Astrocyte (in vitro differentiated cells and primary cell): ENCODE data around the gene BRS3. TPM values are rescaled to one million over a fixed set of nuclear protein-coding genes. Genes with fewer than 3 reads are reported as not detected.

Experiments
- DNase-seq: peaks from one replicate; pipeline ENCODE4 v3.0.0-alpha.2; 2010; ENCODE audit warnings: low read depth
- FAIRE-seq: peaks from 2 replicates; lab custom pipeline; 2011; peaks lifted over from hg19 to GRCh38; lab: Jason Lieb, UNC
- H2AFZ ChIP-seq: 2 replicates; pipeline ENCODE4 v1.6.0; 2012; ENCODE audit warnings: low read depth, low read length, inconsistent platforms
- H3K27ac ChIP-seq: 2 replicates; pipeline ENCODE4 v1.5.1; 2011; ENCODE audit warnings: low read depth, low read length, inconsistent platforms
- H3K27me3 ChIP-seq: 2 replicates; pipeline ENCODE4 v1.6.0; 2011; ENCODE audit warnings: low read length, inconsistent platforms; ENCODE audit not compliant: insufficient read depth
- H3K36me3 ChIP-seq: 2 replicates; pipeline ENCODE4 v1.5.1; 2011; ENCODE audit warnings: low read length, inconsistent platforms; ENCODE audit not compliant: insufficient read depth
- H3K4me1 ChIP-seq: 2 replicates; pipeline ENCODE4 v1.5.1; 2011; ENCODE audit warnings: low read length, inconsistent platforms; ENCODE audit not compliant: insufficient read depth
- H3K4me2 ChIP-seq: 2 replicates; pipeline ENCODE4 v1.6.0; 2012; ENCODE audit warnings: low read length, inconsistent platforms
- H3K4me3 ChIP-seq: 2 replicates; pipeline ENCODE4 v1.5.1; 2011; ENCODE audit warnings: low read depth, mild to moderate bottlenecking, low read length, inconsistent platforms; ENCODE audit not compliant: insufficient read depth
- H3K79me2 ChIP-seq: 2 replicates; pipeline ENCODE4 v1.6.0; 2012; ENCODE audit warnings: mild to moderate bottlenecking, low read length, inconsistent platforms; ENCODE audit not compliant: insufficient read depth
- H3K9ac ChIP-seq: 2 replicates; pipeline ENCODE4 v1.6.0; 2012; ENCODE audit warnings: mild to moderate bottlenecking, low read length, inconsistent platforms
- H3K9me3 ChIP-seq: 2 replicates; pipeline ENCODE4 v1.5.1; 2012; ENCODE audit warnings: low read depth, mild to moderate bottlenecking, low read length, inconsistent platforms; ENCODE audit not compliant: insufficient read depth
- H4K20me1 ChIP-seq: 2 replicates; pipeline ENCODE4 v1.6.0; 2012; ENCODE audit warnings: low read length, inconsistent platforms; ENCODE audit not compliant: insufficient read depth
- H3K27ac Mint-ChIP-seq: one replicate; pipeline ENCODE4 v1.8.0; 2021; ENCODE audit warnings: mild to moderate bottlenecking, mixed read lengths; ENCODE audit not compliant: unreplicated experiment
- H3K27me3 Mint-ChIP-seq: one replicate; pipeline ENCODE4 v1.8.0; 2021; ENCODE audit warnings: low read depth, mixed read lengths; ENCODE audit not compliant: unreplicated experiment
- H3K36me3 Mint-ChIP-seq: one replicate; pipeline ENCODE4 v1.8.0; 2021; ENCODE audit warnings: low read depth, mixed read lengths; ENCODE audit not compliant: unreplicated experiment
- H3K4me1 Mint-ChIP-seq: one replicate; pipeline ENCODE4 v1.8.0; 2021; ENCODE audit warnings: low read depth, mixed read lengths; ENCODE audit not compliant: unreplicated experiment
- H3K4me3 Mint-ChIP-seq: one replicate; pipeline ENCODE4 v1.8.0; 2021; ENCODE audit warnings: mild to moderate bottlenecking, moderate library complexity, mixed read lengths; ENCODE audit not compliant: unreplicated experiment
- H3K9me3 Mint-ChIP-seq: one replicate; pipeline ENCODE4 v1.8.0; 2021; ENCODE audit warnings: mild to moderate bottlenecking, mixed read lengths; ENCODE audit not compliant: unreplicated experiment
- CTCF ChIP-seq: IDR thresholded peaks from 2 replicates; pipeline ENCODE4 v1.5.1; 2011; ENCODE audit warnings: low read depth, mild to moderate bottlenecking, inconsistent platforms, low read length, moderate library complexity; ENCODE audit not compliant: insufficient read depth
- EZH2 ChIP-seq: IDR thresholded peaks from 2 replicates; pipeline ENCODE4 v1.6.1; 2012; ENCODE audit warnings: mild to moderate bottlenecking, low read length, inconsistent platforms; ENCODE audit not compliant: insufficient read depth
- total RNA-seq: library from RNA; stranded (reverse); gene quantifications from 2 replicates; pipeline ENCODE4 v1.2.1, GENCODE V29; 2021

The BRS3 gene
- total RNA-seq, 1 donor from 2014 or later = not detected

GRCh38 chrX:136497556-136498052 lies 9.9 kb downstream of the BRS3 start, which contains the start of gene HTATSF1:
TSS of gene HTATSF1 (plus strand) at chrX:136497592. CDS start at chrX:136497685, 93 bp downstream.
- Mint-ChIP-seq H3K36me3 (no peaks in the 10 kb centered on the region), H3K4me1 (no peaks in the 10 kb centered on the region), H3K27ac (peak within 1 kb of the TSS; percentile 98), H3K4me3 (peak within 1 kb of the TSS; percentile 97), H3K27me3 (no peaks in the 10 kb centered on the region), H3K9me3 (no peaks in the 10 kb centered on the region)
- Histone ChIP-seq H3K27ac (peak within 1 kb of the TSS; percentile 92), H3K27me3 (no peaks in the 10 kb centered on the region), H2AFZ (peak within 1 kb of the TSS; percentile 90), H3K79me2 (peaks cover 21% of the 10 kb centered on the region), H4K20me1 (no peaks in the 10 kb centered on the region), H3K4me1 (no peaks in the 10 kb centered on the region), H3K36me3 (peaks cover 3% of the 10 kb centered on the region), H3K4me2 (peak within 1 kb of the TSS; percentile 94), H3K9me3 (no peaks in the 10 kb centered on the region), H3K9ac (peak within 1 kb of the TSS; percentile 88), H3K4me3 (peak within 1 kb of the TSS; percentile 86)
- no peak for FAIRE-seq
- DNase-seq = no peak
- no peak for TF ChIP-seq CTCF

- Histone ChIP-seq H3K79me2 (no peaks in the 10 kb centered on the region), H2AFZ (no peak overlapping the region), H3K9ac (no peak overlapping the region), H3K4me3 (no peak overlapping the region), H3K9me3 (no peaks in the 10 kb centered on the region), H3K27me3 (no peaks in the 10 kb centered on the region), H3K4me1 (no peaks in the 10 kb centered on the region), H3K4me2 (no peak overlapping the region), H3K27ac (no peak overlapping the region), H3K36me3 (no peaks in the 10 kb centered on the region), H4K20me1 (no peaks in the 10 kb centered on the region)
- DNase-seq (no peak), FAIRE-seq (peak; percentile 41)
- H3K36me3 Mint-ChIP-seq = no peaks in the 10 kb centered on the region
- no peak overlapping the region for H3K27ac Mint-ChIP-seq
- H3K9me3 Mint-ChIP-seq = no peaks in the 10 kb centered on the region
- H3K27me3 Mint-ChIP-seq = no peaks in the 10 kb centered on the region
- H3K4me3 Mint-ChIP-seq = no peak overlapping the region
- H3K4me1 Mint-ChIP-seq = no peaks in the 10 kb centered on the region
- TF ChIP-seq CTCF = no peak
- TF ChIP-seq EZH2 = no peak
These were observed 31.3 kb downstream of the BRS3 start for GRCh38 chrX:136519069-136519468.

GRCh38 chrX:136523770-136524169 lies 36.0 kb downstream of the BRS3 start:
- no peak for DNase-seq
- Histone ChIP-seq H3K27me3 (no peaks in the 10 kb centered on the region), H2AFZ (no peak overlapping the region), H3K79me2 (no peaks in the 10 kb centered on the region), H4K20me1 (no peaks in the 10 kb centered on the region), H3K27ac (no peak overlapping the region), H3K9ac (no peak overlapping the region), H3K36me3 (no peaks in the 10 kb centered on the region), H3K4me2 (no peak overlapping the region), H3K9me3 (no peaks in the 10 kb centered on the region), H3K4me3 (no peak overlapping the region), H3K4me1 (no peaks in the 10 kb centered on the region)
- no peak overlapping the region for H3K27ac Mint-ChIP-seq
- peaks cover 4% of the 10 kb centered on the region for H3K4me1 Mint-ChIP-seq
- TF ChIP-seq CTCF (no peak), EZH2 (no peak)
- no peaks in the 10 kb centered on the region for H3K9me3 Mint-ChIP-seq
- no peaks in the 10 kb centered on the region for H3K36me3 Mint-ChIP-seq
- FAIRE-seq = peak; percentile 90
- no peaks in the 10 kb centered on the region for H3K27me3 Mint-ChIP-seq
- no peak overlapping the region for H3K4me3 Mint-ChIP-seq
